H9 (cell line): ENCODE results near the gene AGBL4. TPM values are rescaled to one million over a fixed set of nuclear protein-coding genes. Genes with fewer than 3 reads are reported as not detected.

ENCODE experiments used
- DNase-seq: peaks from one replicate; pipeline ENCODE4 v3.0.0-alpha.2; 2017
- H2AFZ ChIP-seq: one replicate; pipeline ENCODE4 v1.6.1; 2013; ENCODE audit warnings: mild to moderate bottlenecking, low read length, control low read depth, moderate library complexity
- H2AK5ac ChIP-seq: 2 replicates; pipeline ENCODE4 v1.6.1; 2013; ENCODE audit warnings: low read length, control low read depth, mixed read lengths; ENCODE audit not compliant: insufficient read length
- H2BK120ac ChIP-seq: one replicate; pipeline ENCODE4 v1.6.1; 2013; ENCODE audit warnings: low read depth, mild to moderate bottlenecking, low read length, control low read depth, inconsistent platforms; ENCODE audit not compliant: poor library complexity, severe bottlenecking
- H2BK12ac ChIP-seq: 2 replicates; pipeline ENCODE4 v1.6.1; 2013; ENCODE audit warnings: low read length, control low read depth, mixed read lengths, low read depth; ENCODE audit not compliant: insufficient read length
- H2BK15ac ChIP-seq: 2 replicates; pipeline ENCODE4 v1.6.1; 2013; ENCODE audit warnings: low read depth, low read length, control low read depth
- H2BK20ac ChIP-seq: one replicate; pipeline ENCODE4 v1.6.1; 2013; ENCODE audit warnings: low read depth, mild to moderate bottlenecking, low read length, control low read depth, inconsistent platforms; ENCODE audit not compliant: poor library complexity, severe bottlenecking
- H2BK5ac ChIP-seq: 2 replicates; pipeline ENCODE4 v1.6.1; 2013; ENCODE audit warnings: low read length, control low read depth, mixed read lengths; ENCODE audit not compliant: insufficient read length
- H3K14ac ChIP-seq: 2 replicates; pipeline ENCODE4 v1.6.1; 2013; ENCODE audit warnings: low read length, control low read depth; ENCODE audit not compliant: insufficient read depth
- H3K18ac ChIP-seq: 2 replicates; pipeline ENCODE4 v1.6.1; 2013; ENCODE audit warnings: low read depth, mild to moderate bottlenecking, mixed read lengths, low read length, control low read depth; ENCODE audit not compliant: insufficient read length
- H3K23ac ChIP-seq: 2 replicates; pipeline ENCODE4 v1.6.1; 2013; ENCODE audit warnings: low read length, control low read depth, mixed read lengths, low read depth; ENCODE audit not compliant: insufficient read length
- H3K23me2 ChIP-seq: 2 replicates; pipeline ENCODE4 v1.6.1; 2013; ENCODE audit warnings: low read depth, mild to moderate bottlenecking, mixed read lengths, low read length, control low read depth; ENCODE audit not compliant: insufficient read length, poor library complexity, severe bottlenecking
- H3K27ac ChIP-seq: 2 replicates; pipeline ENCODE4 v1.5.1; 2013; ENCODE audit warnings: low read length, control low read depth, mixed read lengths, low read depth; ENCODE audit not compliant: insufficient read length
- H3K27me3 ChIP-seq: 2 replicates; pipeline ENCODE4 v1.6.1; 2013; ENCODE audit warnings: low read length, control low read depth, inconsistent platforms; ENCODE audit not compliant: insufficient read depth
- H3K4ac ChIP-seq: 2 replicates; pipeline ENCODE4 v1.6.1; 2013; ENCODE audit warnings: low read depth, mild to moderate bottlenecking, control low read depth, inconsistent platforms, low read length, moderate library complexity
- H3K4me1 ChIP-seq: 2 replicates; pipeline ENCODE4 v1.6.1; 2013; ENCODE audit warnings: low read length, control low read depth, inconsistent platforms; ENCODE audit not compliant: insufficient read depth
- H3K4me2 ChIP-seq: 2 replicates; pipeline ENCODE4 v1.6.1; 2013; ENCODE audit warnings: low read length, control low read depth, mixed read lengths; ENCODE audit not compliant: insufficient read length, insufficient read depth
- H3K56ac ChIP-seq: 2 replicates; pipeline ENCODE4 v1.6.1; 2013; ENCODE audit warnings: low read depth, mild to moderate bottlenecking, mixed read lengths, low read length, control low read depth; ENCODE audit not compliant: insufficient read length
- H3K79me1 ChIP-seq: 2 replicates; pipeline ENCODE4 v1.6.1; 2013; ENCODE audit warnings: low read depth, mild to moderate bottlenecking, moderate library complexity, low read length, control low read depth, inconsistent platforms; ENCODE audit not compliant: insufficient read depth, poor library complexity, severe bottlenecking
- H3K79me2 ChIP-seq: 2 replicates; pipeline ENCODE4 v1.6.1; 2013; ENCODE audit warnings: low read length, control low read depth, inconsistent platforms; ENCODE audit not compliant: insufficient read depth
- H3K9ac ChIP-seq: 2 replicates; pipeline ENCODE4 v1.6.1; 2013; ENCODE audit warnings: low read length, control low read depth, mixed read lengths; ENCODE audit not compliant: insufficient read length; ENCODE audit errors: extremely low read depth
- H3K9me3 ChIP-seq: one replicate; pipeline ENCODE4 v1.6.1; 2013; ENCODE audit warnings: low read depth, low read length, inconsistent platforms; ENCODE audit not compliant: control insufficient read depth
- H3T11ph ChIP-seq: one replicate; pipeline ENCODE4 v1.6.1; 2013; ENCODE audit warnings: mild to moderate bottlenecking, low read length, control low read depth, inconsistent platforms
- H4K20me1 ChIP-seq: one replicate; pipeline ENCODE4 v1.6.1; 2013; ENCODE audit not compliant: control insufficient read depth, insufficient read length, insufficient read depth
- H4K5ac ChIP-seq: 2 replicates; pipeline ENCODE4 v1.6.1; 2013; ENCODE audit warnings: low read depth, mild to moderate bottlenecking, mixed read lengths, low read length, control low read depth; ENCODE audit not compliant: insufficient read length
- H4K8ac ChIP-seq: replicated peaks from 2 replicates; pipeline ENCODE4 v1.6.1; 2013; ENCODE audit warnings: low read length, control low read depth, mixed read lengths, low read depth; ENCODE audit not compliant: insufficient read length
- H4K91ac ChIP-seq: 2 replicates; pipeline ENCODE4 v1.6.1; 2013; ENCODE audit warnings: low read depth, mild to moderate bottlenecking, moderate library complexity, mixed read lengths, low read length, control low read depth; ENCODE audit not compliant: insufficient read length
- H3K27ac Mint-ChIP-seq, 3 experiments: 2 replicates in 2 of 3; 3 replicates in 1 of 3; pipeline ENCODE4 v1.8.0; 2020 to 2021; ENCODE audit warnings: mixed read lengths in 3 of 3, mild to moderate bottlenecking in 1 of 3, moderate library complexity in 1 of 3
- H3K27me3 Mint-ChIP-seq: 2 replicates; pipeline ENCODE4 v1.8.0; 2021; ENCODE audit warnings: low read depth, mild to moderate bottlenecking, moderate library complexity, mixed read lengths
- H3K36me3 Mint-ChIP-seq, 3 experiments: 2 replicates in 2 of 3; 3 replicates in 1 of 3; pipeline ENCODE4 v1.8.0; 2020 to 2021; ENCODE audit warnings: low read depth in 3 of 3, mixed read lengths in 3 of 3; ENCODE audit not compliant: insufficient read depth in 1 of 3
- H3K4me1 Mint-ChIP-seq, 2 experiments: 2 replicates each; pipeline ENCODE4 v1.8.0; 2020; ENCODE audit warnings: mixed read lengths in 2 of 2
- H3K4me3 Mint-ChIP-seq, 2 experiments: 2 replicates in 1 of 2; 3 replicates in 1 of 2; pipeline ENCODE4 v1.8.0; 2020 to 2021; ENCODE audit warnings: mild to moderate bottlenecking in 2 of 2, mixed read lengths in 2 of 2, moderate library complexity in 1 of 2
- H3K9me3 Mint-ChIP-seq, 2 experiments: 2 replicates in 1 of 2; 3 replicates in 1 of 2; pipeline ENCODE4 v1.8.0; 2020; ENCODE audit warnings: mild to moderate bottlenecking in 2 of 2, mixed read lengths in 2 of 2, moderate library complexity in 1 of 2
- CTCF ChIP-seq: fragments of 200-600 bp; sonication (generic); conservative IDR thresholded peaks from 3 replicates; pipeline ENCODE4 v1.8.0; 2021; ENCODE audit warnings: antibody characterized with exemption, mild to moderate bottlenecking
- WGBS: extraction: QIAGEN DNeasy Blood & Tissue Kit; methylation state at CpG from one replicate; pipeline ENCODE4 v1.1.7; 2013; ENCODE audit warnings: missing lambda C conversion rate, low lambda C conversion rate, mixed read lengths; ENCODE audit not compliant: insufficient read length; ENCODE audit errors: extremely low coverage; 5-methylcytosine and 5-hydroxymethylcytosine counted together
- total RNA-seq: library from RNA; stranded (reverse); gene quantifications from 2 replicates; pipeline ENCODE4 v1.2.1, GENCODE V29; 2021

AGBL4 gene
- total RNA-seq, 1 experiment from 2014 or later, result not detected

- Histone ChIP-seq H3K4me2 (no peak overlapping the region), H2BK5ac (no peak overlapping the region), H3K9ac (no peak overlapping the region), H3K79me1 (no peaks in the 10 kb centered on the region), H2AK5ac (no peak overlapping the region), H2BK12ac (no peak overlapping the region), H2BK120ac (no peak overlapping the region), H3K27ac (no peak overlapping the region), H3K27me3 (no peaks in the 10 kb centered on the region), H4K20me1 (no peaks in the 10 kb centered on the region), H3K9me3 (no peaks in the 10 kb centered on the region), H3K14ac (no peak overlapping the region), H3K56ac (no peak overlapping the region), H3T11ph (no peak overlapping the region), H3K4me1 (peaks cover 5% of the 10 kb centered on the region; the same call in 1 of the 2 replicates), H2AFZ (no peak overlapping the region), H3K18ac (no peak overlapping the region), H3K23me2 (no peaks in the 10 kb centered on the region), H2BK20ac (no peak overlapping the region), H2BK15ac (no peak overlapping the region), H4K5ac (no peak overlapping the region), H4K91ac (no peak overlapping the region), H3K23ac (no peak overlapping the region), H3K4ac (no peak overlapping the region), H3K79me2 (0 out of 2 replicates have a peak, but pooled peaks cover 1% of the 10 kb centered on the region), H4K8ac (no peak overlapping the region)
- no peaks in the 10 kb centered on the region for H3K27me3 Mint-ChIP-seq
- peaks cover 36 to 37% of the 10 kb centered on the region in 2 experiments for H3K4me1 Mint-ChIP-seq
- DNase-seq, result no peak
- no peaks in the 10 kb centered on the region for H3K9me3 Mint-ChIP-seq
- no peaks in the 10 kb centered on the region for H3K36me3 Mint-ChIP-seq
- no peak for TF ChIP-seq CTCF
- H3K27ac Mint-ChIP-seq, result no peak overlapping the region
- no peak overlapping the region for H3K4me3 Mint-ChIP-seq
- WGBS, result no CpG with 5 or more reads among the region's 8 CpGs
These were observed 1148.0 kb downstream of the AGBL4 start for GRCh38 chr1:48875552-48876329.
